Mesenteric fat pad (tissue), 1 donor: Measurements from ENCODE around the gene WSCD1. TPM values are rescaled to one million over a fixed set of nuclear protein-coding genes. Genes with fewer than 3 reads are reported as not detected.
A peak's percentile ranks its signal among the peaks of the same experiment; 100 is the strongest.

Source experiments
- DNase-seq: peaks from one replicate; pipeline ENCODE4 v3.0.0-alpha.2; 2020; ENCODE audit warnings: low spot score
- total RNA-seq: library from RNA; stranded (reverse); fragmentation: NEBNext Ultra II Directional; extraction: Animal tissue kit (Norgen Biotek cat#: 25700); gene quantifications from one replicate; pipeline ENCODE4 v1.2.1, GENCODE V29; 2021
- donor health status: DM: yes; HTN: yes; CAD: no.

Gene WSCD1
- total RNA-seq, 1 donor from 2014 or later: 3.9 TPM

- no peak for DNase-seq
These were observed 14.4 kb downstream of the WSCD1 start for GRCh38 chr17:6084311-6085161.

GRCh38 chr17:6085812-6086211 lies 15.6 kb downstream of the WSCD1 start:
- DNase-seq: no peak

GRCh38 chr17:6086603-6087400 lies 16.6 kb downstream of the WSCD1 start:
- DNase-seq: no peak

- DNase-seq: no peak
These were observed 18.0 kb downstream of the WSCD1 start for GRCh38 chr17:6088141-6088540.

GRCh38 chr17:6090253-6090652 lies 20.1 kb downstream of the WSCD1 start:
- DNase-seq: no peak

GRCh38 chr17:6092182-6092902 lies 22.2 kb downstream of the WSCD1 start:
- DNase-seq: no peak

GRCh38 chr17:6092903-6093468 lies 22.8 kb downstream of the WSCD1 start:
- DNase-seq: no peak

- DNase-seq: no peak
These were observed 24.3 kb downstream of the WSCD1 start for GRCh38 chr17:6094453-6094852.

- DNase-seq: no peak
These were observed 24.7 kb downstream of the WSCD1 start for GRCh38 chr17:6094926-6095325.

GRCh38 chr17:6095501-6095900 lies 25.3 kb downstream of the WSCD1 start:
- no peak for DNase-seq

GRCh38 chr17:6096201-6097004 lies 26.2 kb downstream of the WSCD1 start:
- no peak for DNase-seq

GRCh38 chr17:6097005-6097279 lies 26.8 kb downstream of the WSCD1 start:
- DNase-seq: no peak

- no peak for DNase-seq
These were observed 28.1 kb downstream of the WSCD1 start for GRCh38 chr17:6098050-6098822.

- no peak for DNase-seq
These were observed 28.6 kb downstream of the WSCD1 start for GRCh38 chr17:6098823-6099180.

GRCh38 chr17:6099492-6099891 lies 29.3 kb downstream of the WSCD1 start:
- no peak for DNase-seq

- peak; percentile 64 for DNase-seq
These were observed 30.0 kb downstream of the WSCD1 start for GRCh38 chr17:6100146-6100545.

GRCh38 chr17:6100891-6101500 lies 30.8 kb downstream of the WSCD1 start:
- DNase-seq: peak; percentile 51

- DNase-seq: peak; percentile 2
These were observed 31.5 kb downstream of the WSCD1 start for GRCh38 chr17:6101706-6102105.

- DNase-seq: no peak
These were observed 32.4 kb downstream of the WSCD1 start for GRCh38 chr17:6102615-6103014.
